NT2/D1 (cell line): Measurements from ENCODE around the gene PKNOX2.

Experiments used
- DNase-seq: peaks from one replicate; pipeline ENCODE4 v3.0.0-alpha.2; 2011; ENCODE audit warnings: low read depth, low spot score
- H3K27me3 ChIP-seq: 2 replicates; pipeline ENCODE4 v1.6.0; 2011; ENCODE audit warnings: mild to moderate bottlenecking; ENCODE audit not compliant: insufficient read length, insufficient read depth
- H3K36me3 ChIP-seq: 2 replicates; pipeline ENCODE4 v1.6.1; 2011; ENCODE audit warnings: mild to moderate bottlenecking, low read length, mixed read lengths; ENCODE audit not compliant: insufficient read depth, insufficient read length
- H3K4me1 ChIP-seq: 2 replicates; pipeline ENCODE4 v1.5.1; 2011; ENCODE audit not compliant: insufficient read depth, insufficient read length
- H3K4me3 ChIP-seq: 2 replicates; pipeline ENCODE4 v1.5.1; 2011; ENCODE audit warnings: low read depth; ENCODE audit not compliant: insufficient read length
- H3K9ac ChIP-seq: 2 replicates; pipeline ENCODE4 v1.6.0; 2011; ENCODE audit warnings: low read depth; ENCODE audit not compliant: insufficient read length
- H3K9me3 ChIP-seq: 2 replicates; pipeline ENCODE4 v1.5.1; 2011; ENCODE audit warnings: mild to moderate bottlenecking, low read length; ENCODE audit not compliant: insufficient read depth
- SUZ12 ChIP-seq: IDR thresholded peaks from 2 replicates; pipeline ENCODE4 v1.6.1; 2011; ENCODE audit not compliant: insufficient read length, insufficient read depth; ENCODE audit errors: extremely low read depth
- YY1 ChIP-seq: IDR thresholded peaks from 2 replicates; pipeline ENCODE4 v1.6.1; 2011; ENCODE audit not compliant: insufficient read length, insufficient read depth
- ZNF274 ChIP-seq: IDR thresholded peaks from 2 replicates; pipeline ENCODE4 v1.6.1; 2011; ENCODE audit warnings: mild to moderate bottlenecking, low read depth, low read length

The PKNOX2 gene

GRCh38 chr11:125449565-125449964 lies 285.0 kb downstream of the PKNOX2 start:
- TF ChIP-seq YY1 (no peak), ZNF274 (no peak), SUZ12 (no peak)
- no peaks in the 10 kb centered on the region for H3K9me3 ChIP-seq
- no peak for DNase-seq

DNA sequence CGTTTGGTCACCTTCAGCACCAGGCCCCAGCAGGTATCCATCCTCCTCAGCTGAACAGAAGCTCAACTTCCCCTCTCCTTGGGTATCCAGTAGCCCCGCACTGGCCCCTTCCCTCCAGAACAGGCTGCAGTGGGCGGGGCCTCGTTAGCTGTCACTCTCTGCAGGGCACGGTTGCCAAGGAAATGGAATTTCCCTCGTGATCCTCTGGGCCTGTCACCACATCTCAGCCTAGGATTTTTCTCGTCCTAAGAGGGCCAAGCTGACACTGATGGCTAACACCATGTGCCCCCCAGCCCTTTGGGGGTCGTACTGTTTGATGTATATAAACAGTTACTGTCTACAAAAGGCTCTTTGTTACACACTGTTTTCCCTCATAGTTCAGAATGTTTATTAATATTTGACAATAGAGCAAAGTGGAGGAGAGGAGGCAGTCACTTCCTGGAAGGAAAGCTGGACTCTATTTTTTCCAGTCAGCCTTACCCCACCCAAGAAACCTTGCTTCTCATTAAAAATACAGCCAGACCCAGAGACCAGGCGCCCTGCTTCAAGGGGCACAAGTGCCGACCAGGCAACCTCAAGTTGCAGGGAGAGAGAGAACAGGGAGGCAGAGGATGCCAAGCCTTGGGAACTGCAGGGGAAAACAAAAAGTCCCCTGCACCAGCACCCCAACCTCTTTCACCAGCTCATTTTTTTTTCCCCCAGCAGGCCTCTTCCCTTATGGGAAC lies 287.0 kb downstream of the PKNOX2 start:
- Histone ChIP-seq H3K4me3 (no peak overlapping the region), H3K9me3 (no peaks in the 10 kb centered on the region), H3K4me1 (peaks cover 3% of the 10 kb centered on the region), H3K9ac (no peak overlapping the region), H3K27me3 (no peaks in the 10 kb centered on the region), H3K36me3 (no peaks in the 10 kb centered on the region)
- peak; percentile 63 for DNase-seq
- TF ChIP-seq YY1 (no peak), SUZ12 (no peak), ZNF274 (no peak)

More at GRCh38 chr11:125449565-125449964, 285.0 kb downstream of the PKNOX2 start:
- H3K9ac ChIP-seq, result no peak overlapping the region
- no peaks in the 10 kb centered on the region for H3K36me3 ChIP-seq
- peaks cover 11% of the 10 kb centered on the region for H3K4me1 ChIP-seq
- H3K4me3 ChIP-seq, result no peak overlapping the region
- no peaks in the 10 kb centered on the region for H3K27me3 ChIP-seq

DNA sequence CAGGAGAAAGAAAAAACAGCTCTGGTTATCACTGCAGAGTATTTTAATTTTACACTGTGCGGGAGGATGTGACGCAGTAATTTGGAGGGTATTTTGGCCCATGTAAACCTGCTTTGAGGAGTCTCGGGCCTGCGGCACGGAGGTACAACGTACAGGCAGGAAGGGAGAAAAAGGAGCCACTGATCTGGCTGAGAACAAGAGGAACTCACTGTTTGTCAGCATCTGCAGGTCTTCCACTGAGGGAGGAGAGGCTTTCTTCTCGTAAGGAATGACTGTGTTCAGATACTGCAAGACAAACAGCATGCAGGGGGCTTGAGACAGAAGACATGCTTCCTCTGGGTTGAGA lies 287.5 kb downstream of the PKNOX2 start:
- H3K9me3 ChIP-seq, result no peaks in the 10 kb centered on the region
- H3K27me3 ChIP-seq, result no peaks in the 10 kb centered on the region
- DNase-seq, result no peak
- TF ChIP-seq SUZ12, result no peak
- no peak for TF ChIP-seq ZNF274
- no peak for TF ChIP-seq YY1
- no peaks in the 10 kb centered on the region for H3K36me3 ChIP-seq
- H3K4me3 ChIP-seq, result no peak overlapping the region
- no peak overlapping the region for H3K9ac ChIP-seq
- H3K4me1 ChIP-seq, result peaks cover 3% of the 10 kb centered on the region

DNA sequence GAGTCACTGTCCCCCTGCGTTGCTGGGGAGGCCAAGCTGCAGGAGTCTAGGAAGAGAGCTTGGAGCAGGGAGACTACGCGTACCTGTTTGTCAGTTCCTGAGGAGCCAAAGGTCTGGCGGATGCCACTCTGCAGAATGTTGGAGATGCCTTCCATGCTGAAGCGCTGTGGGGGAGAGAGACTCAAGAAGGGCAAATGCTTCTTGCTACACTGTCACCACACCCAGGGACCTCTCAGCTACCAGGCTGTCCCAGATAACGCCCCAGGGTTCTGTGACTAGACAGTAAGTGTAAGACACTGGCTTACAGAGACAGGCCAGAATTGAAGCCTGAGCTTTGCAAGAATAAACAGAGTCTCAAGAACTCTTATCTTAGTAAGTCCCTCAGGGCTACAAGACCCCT lies 289.5 kb downstream of the PKNOX2 start:
- TF ChIP-seq SUZ12 (no peak), ZNF274 (no peak), YY1 (no peak)
- no peaks in the 10 kb centered on the region for H3K36me3 ChIP-seq
- no peak overlapping the region for H3K4me3 ChIP-seq
- peaks cover 2% of the 10 kb centered on the region for H3K4me1 ChIP-seq
- H3K9me3 ChIP-seq, result no peaks in the 10 kb centered on the region
- H3K9ac ChIP-seq, result no peak overlapping the region
- H3K27me3 ChIP-seq, result no peaks in the 10 kb centered on the region
- DNase-seq, result no peak

GRCh38 chr11:125455851-125456250 lies 291.3 kb downstream of the PKNOX2 start:
- TF ChIP-seq SUZ12 (no peak), YY1 (no peak), ZNF274 (no peak)

GRCh38 chr11:125457814-125458343 lies 293.3 kb downstream of the PKNOX2 start:
- H3K4me1 ChIP-seq, result no peaks in the 10 kb centered on the region
- no peaks in the 10 kb centered on the region for H3K36me3 ChIP-seq
- H3K4me3 ChIP-seq, result no peak overlapping the region
- no peaks in the 10 kb centered on the region for H3K27me3 ChIP-seq
- no peaks in the 10 kb centered on the region for H3K9me3 ChIP-seq
- no peak overlapping the region for H3K9ac ChIP-seq
- no peak for TF ChIP-seq ZNF274
- TF ChIP-seq YY1, result no peak
- no peak for TF ChIP-seq SUZ12
- DNase-seq, result no peak

More at GRCh38 chr11:125455851-125456250, 291.3 kb downstream of the PKNOX2 start:
- H3K9me3 ChIP-seq, result no peaks in the 10 kb centered on the region
- no peaks in the 10 kb centered on the region for H3K36me3 ChIP-seq
- no peak for DNase-seq
- H3K9ac ChIP-seq, result no peak overlapping the region
- no peak overlapping the region for H3K4me3 ChIP-seq
- no peaks in the 10 kb centered on the region for H3K27me3 ChIP-seq
- peaks cover 2% of the 10 kb centered on the region for H3K4me1 ChIP-seq

DNA sequence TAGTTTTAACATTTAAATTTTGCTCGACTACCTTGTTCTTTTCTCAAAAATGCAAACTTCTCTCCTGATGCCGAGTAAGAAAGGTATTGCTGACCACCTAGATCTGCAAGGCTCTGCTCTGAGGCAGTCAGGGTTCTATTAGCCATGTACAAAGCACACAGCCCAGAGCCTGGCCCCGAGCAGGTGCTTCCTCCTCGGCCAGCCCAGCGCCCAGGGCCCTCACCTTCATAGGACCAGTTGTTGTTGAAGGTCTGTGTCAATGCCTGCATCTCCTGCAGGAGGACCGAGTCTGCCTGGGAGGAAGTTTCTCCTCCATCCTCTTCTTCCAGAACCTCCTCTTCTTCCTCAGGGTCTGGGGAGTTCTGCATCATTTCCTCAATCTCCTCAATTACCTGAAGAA lies 295.7 kb downstream of the PKNOX2 start:
- no peak overlapping the region for H3K9ac ChIP-seq
- DNase-seq, result no peak
- no peak overlapping the region for H3K4me3 ChIP-seq
- no peaks in the 10 kb centered on the region for H3K9me3 ChIP-seq
- no peaks in the 10 kb centered on the region for H3K36me3 ChIP-seq
- no peaks in the 10 kb centered on the region for H3K4me1 ChIP-seq
- TF ChIP-seq ZNF274 (no peak), YY1 (no peak), SUZ12 (no peak)
- H3K27me3 ChIP-seq, result no peaks in the 10 kb centered on the region
